Measurements from ENCODE around the gene KCNK3. TPM values are rescaled to one million over a fixed set of nuclear protein-coding genes. Genes with fewer than 3 reads are reported as not detected.

The KCNK3 gene
- total RNA-seq, 1 donor: not detected

DNA sequence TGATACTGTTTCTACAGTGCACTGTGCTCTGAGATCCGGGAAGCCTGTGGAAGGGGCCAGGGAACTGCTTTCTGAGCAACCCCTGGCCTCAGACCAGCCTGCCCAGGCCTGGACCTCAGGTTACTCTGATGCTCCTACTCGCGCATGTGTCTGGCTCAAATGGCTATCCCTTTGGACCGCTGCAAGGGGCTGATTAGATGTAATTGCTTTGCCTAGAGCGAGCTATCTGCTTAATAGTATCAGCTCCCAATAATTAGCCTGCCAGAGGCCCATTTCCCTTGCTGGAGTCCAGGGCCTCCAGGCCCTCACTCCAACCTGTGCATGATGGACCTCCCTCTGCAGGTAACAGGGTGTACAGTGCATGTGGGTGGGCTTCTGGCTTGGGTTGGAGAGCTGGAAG lies 7.2 kb upstream of the KCNK3 start:
- Histone ChIP-seq H4K20me1 (ENCODE audit: insufficient read depth, low read length) (no peaks in the 10 kb centered on the region), H3K79me2 (ENCODE audit: insufficient read depth, low read length) (no peaks in the 10 kb centered on the region), H3K4me3 (ENCODE audit: insufficient read depth, low read length) (no peak overlapping the region), H3K36me3 (ENCODE audit: insufficient read depth, low read length) (no peaks in the 10 kb centered on the region), H3K27me3 (ENCODE audit: insufficient read depth, low read length) (peaks cover 73% of the 10 kb centered on the region), H3K27ac (ENCODE audit: low read depth, low read length) (no peak overlapping the region), H2AFZ (ENCODE audit: low read length) (no peak overlapping the region), H3K4me2 (ENCODE audit: insufficient read depth, low read length) (no peak overlapping the region), H3K9me3 (ENCODE audit: low read depth, low read length) (no peaks in the 10 kb centered on the region), H3K4me1 (ENCODE audit: insufficient read depth, low read length) (no peaks in the 10 kb centered on the region)
- no peak for DNase-seq (ENCODE audit: insufficient read length, low spot score, missing footprints)
- TF ChIP-seq, protein P1, sequence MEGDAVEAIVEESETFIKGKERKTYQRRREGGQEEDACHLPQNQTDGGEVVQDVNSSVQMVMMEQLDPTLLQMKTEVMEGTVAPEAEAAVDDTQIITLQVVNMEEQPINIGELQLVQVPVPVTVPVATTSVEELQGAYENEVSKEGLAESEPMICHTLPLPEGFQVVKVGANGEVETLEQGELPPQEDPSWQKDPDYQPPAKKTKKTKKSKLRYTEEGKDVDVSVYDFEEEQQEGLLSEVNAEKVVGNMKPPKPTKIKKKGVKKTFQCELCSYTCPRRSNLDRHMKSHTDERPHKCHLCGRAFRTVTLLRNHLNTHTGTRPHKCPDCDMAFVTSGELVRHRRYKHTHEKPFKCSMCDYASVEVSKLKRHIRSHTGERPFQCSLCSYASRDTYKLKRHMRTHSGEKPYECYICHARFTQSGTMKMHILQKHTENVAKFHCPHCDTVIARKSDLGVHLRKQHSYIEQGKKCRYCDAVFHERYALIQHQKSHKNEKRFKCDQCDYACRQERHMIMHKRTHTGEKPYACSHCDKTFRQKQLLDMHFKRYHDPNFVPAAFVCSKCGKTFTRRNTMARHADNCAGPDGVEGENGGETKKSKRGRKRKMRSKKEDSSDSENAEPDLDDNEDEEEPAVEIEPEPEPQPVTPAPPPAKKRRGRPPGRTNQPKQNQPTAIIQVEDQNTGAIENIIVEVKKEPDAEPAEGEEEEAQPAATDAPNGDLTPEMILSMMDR (IDR thresholded peaks at IDR 0.05; ENCODE audit: extremely low read depth, low read depth, low read length): no peak

DNA sequence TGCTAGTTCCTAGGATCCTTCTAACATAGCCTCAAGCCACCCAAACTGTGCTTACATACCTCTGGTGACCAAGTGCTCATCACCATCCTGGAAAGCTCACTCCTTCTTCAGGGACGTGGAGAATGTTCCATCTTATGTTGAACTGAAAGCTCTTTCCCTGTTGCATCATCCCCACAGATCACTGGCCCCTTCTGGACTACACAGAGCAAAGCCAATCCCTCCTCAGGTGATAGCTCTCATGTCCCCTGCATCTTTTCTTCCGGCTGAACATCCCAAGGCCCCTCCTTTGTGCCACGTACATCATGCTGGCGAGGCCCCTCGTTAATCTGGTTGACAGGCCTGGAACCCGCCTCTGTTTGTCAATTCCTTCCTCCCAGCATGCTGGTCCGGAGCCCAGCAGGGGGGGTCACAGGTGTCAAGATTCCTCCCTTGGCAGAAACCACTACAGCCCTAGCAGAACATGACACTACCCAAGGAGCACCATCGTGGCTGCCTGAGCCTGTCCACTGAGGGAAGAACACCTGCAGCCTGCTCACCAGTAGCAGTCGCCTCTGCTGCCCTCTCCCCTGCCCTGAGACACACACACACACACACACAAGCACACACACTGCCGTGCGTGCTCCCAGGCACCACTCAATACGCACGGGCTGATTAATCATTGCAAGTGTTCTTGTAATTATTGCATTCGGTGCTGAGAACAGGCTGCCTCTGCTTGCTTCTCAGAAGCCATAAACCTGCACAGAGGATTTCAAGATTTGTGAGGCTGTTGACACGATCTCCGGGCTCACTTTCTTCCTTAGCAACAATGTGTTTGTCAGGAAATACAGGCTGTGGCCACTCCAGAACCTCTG lies 6.3 kb upstream of the KCNK3 start:
- no peaks in the 10 kb centered on the region for H3K4me1 ChIP-seq (ENCODE audit: insufficient read depth, low read length)
- TF ChIP-seq, protein P1 (IDR thresholded peaks at IDR 0.05; ENCODE audit: extremely low read depth, low read depth, low read length): no peak
- no peaks in the 10 kb centered on the region for H3K36me3 ChIP-seq (ENCODE audit: insufficient read depth, low read length)
- DNase-seq (ENCODE audit: insufficient read length, low spot score, missing footprints): peak; percentile 51
- peaks cover 78% of the 10 kb centered on the region for H3K27me3 ChIP-seq (ENCODE audit: insufficient read depth, low read length)
- H3K4me3 ChIP-seq (ENCODE audit: insufficient read depth, low read length): no peak overlapping the region
- H3K27ac ChIP-seq (ENCODE audit: low read depth, low read length): no peak overlapping the region
- no peak overlapping the region for H3K4me2 ChIP-seq (ENCODE audit: insufficient read depth, low read length)
- no peaks in the 10 kb centered on the region for H4K20me1 ChIP-seq (ENCODE audit: insufficient read depth, low read length)
- no peaks in the 10 kb centered on the region for H3K79me2 ChIP-seq (ENCODE audit: insufficient read depth, low read length)
- H3K9me3 ChIP-seq (ENCODE audit: low read depth, low read length): no peaks in the 10 kb centered on the region
- no peak overlapping the region for H2AFZ ChIP-seq (ENCODE audit: low read length)

DNA sequence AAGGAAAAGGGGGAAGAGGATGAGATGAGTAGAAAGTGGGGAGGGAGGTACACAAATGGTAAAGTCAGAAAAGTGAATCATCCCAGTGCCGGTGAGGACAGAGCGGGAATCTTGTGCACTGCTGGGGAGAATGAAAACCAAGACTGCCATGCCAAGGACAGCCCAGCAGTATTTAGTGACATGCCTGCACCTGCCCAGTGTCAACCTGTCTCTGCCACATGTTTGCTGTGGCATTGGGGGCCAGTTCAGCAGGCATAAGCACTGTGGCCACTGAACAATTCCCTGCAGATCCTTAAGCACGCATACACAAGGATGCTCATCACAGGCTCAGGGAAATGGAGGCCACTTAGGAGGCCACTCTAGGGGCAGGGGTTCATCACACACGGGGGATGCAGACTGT lies 5.2 kb upstream of the KCNK3 start:
- H3K36me3 ChIP-seq (ENCODE audit: insufficient read depth, low read length): no peaks in the 10 kb centered on the region
- H4K20me1 ChIP-seq (ENCODE audit: insufficient read depth, low read length): peaks cover 3% of the 10 kb centered on the region
- peaks cover 79% of the 10 kb centered on the region for H3K27me3 ChIP-seq (ENCODE audit: insufficient read depth, low read length)
- no peak overlapping the region for H3K4me2 ChIP-seq (ENCODE audit: insufficient read depth, low read length)
- no peak for DNase-seq (ENCODE audit: insufficient read length, low spot score, missing footprints)
- H3K79me2 ChIP-seq (ENCODE audit: insufficient read depth, low read length): no peaks in the 10 kb centered on the region
- TF ChIP-seq, protein P1 (IDR thresholded peaks at IDR 0.05; ENCODE audit: extremely low read depth, low read depth, low read length): no peak
- H3K9me3 ChIP-seq (ENCODE audit: low read depth, low read length): no peaks in the 10 kb centered on the region
- no peak overlapping the region for H3K4me3 ChIP-seq (ENCODE audit: insufficient read depth, low read length)
- no peak overlapping the region for H2AFZ ChIP-seq (ENCODE audit: low read length)
- H3K27ac ChIP-seq (ENCODE audit: low read depth, low read length): no peak overlapping the region
- H3K4me1 ChIP-seq (ENCODE audit: insufficient read depth, low read length): no peaks in the 10 kb centered on the region

- H3K27me3 ChIP-seq (ENCODE audit: insufficient read depth, low read length): peaks cover 75% of the 10 kb centered on the region
- TF ChIP-seq, protein P1 (IDR thresholded peaks at IDR 0.05; ENCODE audit: extremely low read depth, low read depth, low read length): no peak
- no peak for DNase-seq (ENCODE audit: insufficient read length, low spot score, missing footprints)
- no peaks in the 10 kb centered on the region for H3K4me1 ChIP-seq (ENCODE audit: insufficient read depth, low read length)
- peaks cover 3% of the 10 kb centered on the region for H4K20me1 ChIP-seq (ENCODE audit: insufficient read depth, low read length)
- H3K36me3 ChIP-seq (ENCODE audit: insufficient read depth, low read length): no peaks in the 10 kb centered on the region
- H3K27ac ChIP-seq (ENCODE audit: low read depth, low read length): no peak overlapping the region
- H3K4me3 ChIP-seq (ENCODE audit: insufficient read depth, low read length): no peak overlapping the region
- H2AFZ ChIP-seq (ENCODE audit: low read length): no peak overlapping the region
- H3K4me2 ChIP-seq (ENCODE audit: insufficient read depth, low read length): no peak overlapping the region
- no peaks in the 10 kb centered on the region for H3K9me3 ChIP-seq (ENCODE audit: low read depth, low read length)
- no peaks in the 10 kb centered on the region for H3K79me2 ChIP-seq (ENCODE audit: insufficient read depth, low read length)
These were observed 4.7 kb upstream of the KCNK3 start for GRCh38 chr2:26687801-26688200.
